Ishikawa (cell line): Measurements from ENCODE around the gene FAU.

Experiments
- CEBPB ChIP-seq: IDR thresholded peaks from 2 replicates; pipeline ENCODE4 v1.6.1; 2012
- CREB1 ChIP-seq: IDR thresholded peaks from 2 replicates; pipeline ENCODE4 v1.6.1; 2012; ENCODE audit warnings: low read depth
- EGR1 ChIP-seq: IDR thresholded peaks from 2 replicates; pipeline ENCODE4 v1.6.1; 2012
- EP300 ChIP-seq: IDR thresholded peaks from 2 replicates; pipeline ENCODE4 v1.6.1; 2012; ENCODE audit warnings: borderline replicate concordance
- FOXM1 ChIP-seq: IDR thresholded peaks from 2 replicates; pipeline ENCODE4 v1.6.1; 2012; ENCODE audit warnings: low read depth, borderline replicate concordance
- NFIC ChIP-seq: IDR thresholded peaks from 2 replicates; pipeline ENCODE4 v1.6.1; 2012
- RAD21 ChIP-seq: IDR thresholded peaks from 2 replicates; pipeline ENCODE4 v1.6.1; 2012; ENCODE audit warnings: low read depth
- TAF1 ChIP-seq: IDR thresholded peaks from 2 replicates; pipeline ENCODE4 v1.6.1; 2012; ENCODE audit warnings: low read depth, mild to moderate bottlenecking
- TCF12 ChIP-seq: IDR thresholded peaks from 2 replicates; pipeline ENCODE4 v1.6.1; 2012; ENCODE audit warnings: low read depth
- TEAD4 ChIP-seq: IDR thresholded peaks from 2 replicates; pipeline ENCODE4 v1.6.1; 2012
- USF1 ChIP-seq: IDR thresholded peaks from 2 replicates; pipeline ENCODE4 v1.6.1; 2012
- YY1 ChIP-seq: IDR thresholded peaks from 2 replicates; pipeline ENCODE4 v1.6.1; 2012; ENCODE audit warnings: low read depth
- ZBTB7A ChIP-seq: IDR thresholded peaks from 2 replicates; pipeline ENCODE4 v1.6.1; 2012; ENCODE audit warnings: low read depth
- TF ChIP-seq, protein P1 (sequence below): IDR thresholded peaks from 2 replicates; pipeline ENCODE4 v1.6.1; 2012; ENCODE audit warnings: low read depth, mild to moderate bottlenecking
- TF ChIP-seq, protein P2 (sequence below): IDR thresholded peaks from 2 replicates; pipeline ENCODE4 v1.6.1; 2012

FAU gene

GRCh38 chr11:65118097-65118837 is 3.7 kb downstream of the FAU start:
- no peak for TF ChIP-seq YY1
- TF ChIP-seq TAF1, result no peak
- TF ChIP-seq NFIC, result no peak
- no peak for TF ChIP-seq EGR1
- no peak for TF ChIP-seq TCF12
- TF ChIP-seq, protein P1, sequence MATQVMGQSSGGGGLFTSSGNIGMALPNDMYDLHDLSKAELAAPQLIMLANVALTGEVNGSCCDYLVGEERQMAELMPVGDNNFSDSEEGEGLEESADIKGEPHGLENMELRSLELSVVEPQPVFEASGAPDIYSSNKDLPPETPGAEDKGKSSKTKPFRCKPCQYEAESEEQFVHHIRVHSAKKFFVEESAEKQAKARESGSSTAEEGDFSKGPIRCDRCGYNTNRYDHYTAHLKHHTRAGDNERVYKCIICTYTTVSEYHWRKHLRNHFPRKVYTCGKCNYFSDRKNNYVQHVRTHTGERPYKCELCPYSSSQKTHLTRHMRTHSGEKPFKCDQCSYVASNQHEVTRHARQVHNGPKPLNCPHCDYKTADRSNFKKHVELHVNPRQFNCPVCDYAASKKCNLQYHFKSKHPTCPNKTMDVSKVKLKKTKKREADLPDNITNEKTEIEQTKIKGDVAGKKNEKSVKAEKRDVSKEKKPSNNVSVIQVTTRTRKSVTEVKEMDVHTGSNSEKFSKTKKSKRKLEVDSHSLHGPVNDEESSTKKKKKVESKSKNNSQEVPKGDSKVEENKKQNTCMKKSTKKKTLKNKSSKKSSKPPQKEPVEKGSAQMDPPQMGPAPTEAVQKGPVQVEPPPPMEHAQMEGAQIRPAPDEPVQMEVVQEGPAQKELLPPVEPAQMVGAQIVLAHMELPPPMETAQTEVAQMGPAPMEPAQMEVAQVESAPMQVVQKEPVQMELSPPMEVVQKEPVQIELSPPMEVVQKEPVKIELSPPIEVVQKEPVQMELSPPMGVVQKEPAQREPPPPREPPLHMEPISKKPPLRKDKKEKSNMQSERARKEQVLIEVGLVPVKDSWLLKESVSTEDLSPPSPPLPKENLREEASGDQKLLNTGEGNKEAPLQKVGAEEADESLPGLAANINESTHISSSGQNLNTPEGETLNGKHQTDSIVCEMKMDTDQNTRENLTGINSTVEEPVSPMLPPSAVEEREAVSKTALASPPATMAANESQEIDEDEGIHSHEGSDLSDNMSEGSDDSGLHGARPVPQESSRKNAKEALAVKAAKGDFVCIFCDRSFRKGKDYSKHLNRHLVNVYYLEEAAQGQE, result no peak
- TF ChIP-seq USF1, result no peak
- TF ChIP-seq, protein P2, sequence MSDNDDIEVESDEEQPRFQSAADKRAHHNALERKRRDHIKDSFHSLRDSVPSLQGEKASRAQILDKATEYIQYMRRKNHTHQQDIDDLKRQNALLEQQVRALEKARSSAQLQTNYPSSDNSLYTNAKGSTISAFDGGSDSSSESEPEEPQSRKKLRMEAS, result no peak
- TF ChIP-seq RAD21, result no peak
- no peak for TF ChIP-seq CEBPB
- TF ChIP-seq CREB1, result no peak
- no peak for TF ChIP-seq FOXM1

- no peak; the same call in none of the 2 replicates for TF ChIP-seq USF1
- TF ChIP-seq TEAD4, result no peak; the same call in 1 of the 2 replicates
- TF ChIP-seq RAD21, result peak; percentile 82
- TF ChIP-seq ZBTB7A, result no peak; the same call in 1 of the 2 replicates
- no peak for TF ChIP-seq FOXM1
- TF ChIP-seq CREB1, result peak; percentile 85
- no peak for TF ChIP-seq NFIC
- TF ChIP-seq EGR1, result peak; percentile 83
- peak; percentile 86 for TF ChIP-seq TAF1
- TF ChIP-seq YY1, result peak; percentile 64
- TF ChIP-seq EP300, result no peak; the same call in 1 of the 2 replicates
- TF ChIP-seq TCF12, result peak; percentile 77
- TF ChIP-seq CEBPB, result peak; percentile 82
- TF ChIP-seq, protein P1, result no peak
- TF ChIP-seq, protein P2, result peak; percentile 88
These were observed 4.5 kb downstream of the FAU start, which contains the start of gene ZNHIT2 for GRCh38 chr11:65117206-65118096. Gene ZNHIT2 (minus strand): TSS chr11:65117701. CDS start chr11:65117653, 48 bp downstream.

DNA sequence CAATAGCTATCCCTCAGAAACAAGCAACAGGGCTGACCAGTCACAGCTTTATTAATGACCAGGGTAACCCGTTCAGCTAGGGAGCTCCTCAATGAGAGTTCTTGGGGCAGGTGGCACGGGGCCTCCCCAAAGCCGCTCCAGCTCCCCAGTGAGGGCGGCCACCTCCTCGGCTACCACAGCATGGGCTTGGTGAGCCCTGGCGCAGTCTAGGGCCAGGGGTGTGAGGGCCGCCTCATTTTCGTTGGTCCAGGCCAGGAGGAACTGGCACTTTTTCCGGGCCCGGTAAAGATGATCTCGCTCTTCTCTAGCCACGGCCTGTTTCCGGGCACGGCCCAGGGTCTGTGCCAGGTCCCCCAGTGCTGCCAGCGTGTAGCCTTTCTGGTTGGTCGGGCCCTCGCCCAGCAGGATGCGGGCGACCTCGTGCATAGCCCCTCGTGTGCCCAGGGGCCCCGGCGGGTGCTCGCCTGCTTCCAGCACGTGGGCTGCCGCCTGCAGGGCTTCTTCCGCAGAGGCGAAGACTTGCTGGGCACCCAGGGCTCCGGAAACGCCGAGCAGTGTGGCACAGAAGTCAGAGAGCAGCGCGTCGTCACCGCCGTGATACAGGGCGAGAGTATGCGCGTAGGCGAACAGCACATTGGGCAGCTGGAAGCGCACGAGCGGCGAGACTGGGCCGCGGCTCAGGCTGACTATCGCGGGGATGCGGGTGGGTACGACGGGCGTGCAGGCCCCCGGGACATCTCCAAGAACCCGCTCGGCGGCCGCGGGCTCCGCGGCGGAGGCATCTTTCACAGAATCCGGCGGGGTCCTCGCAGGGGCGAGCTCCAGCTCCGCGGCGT is 5.3 kb downstream of the FAU start:
- TF ChIP-seq CREB1 (0 out of 2 replicates have a peak, but pooled peaks have one; percentile 7), TEAD4 (no peak; the same call in 1 of the 2 replicates), EP300 (no peak), TCF12 (0 out of 2 replicates have a peak, but pooled peaks have one; percentile 17), USF1 (peak; percentile 50; the same call in 1 of the 2 replicates), NFIC (peak; percentile 45; the same call in 1 of the 2 replicates), TAF1 (no peak), ZBTB7A (peak; percentile 57; the same call in 1 of the 2 replicates), YY1 (no peak)
- TF ChIP-seq, protein P2, result peak; percentile 98
- TF ChIP-seq, protein P1, result no peak
